ENCODE measurements around the gene TMUB2. TPM values are rescaled to one million over a fixed set of nuclear protein-coding genes. Genes with fewer than 3 reads are reported as not detected.
"Not testable (repeated sequence)": the region's sequence is repeated elsewhere in the genome, so short reads cannot be mapped to it uniquely, and the experiment has no call there.

TMUB2 gene
- total and polyA plus RNA-seq, 7 donors = 14.1 to 44.4 (median 20.9) TPM

DNA sequence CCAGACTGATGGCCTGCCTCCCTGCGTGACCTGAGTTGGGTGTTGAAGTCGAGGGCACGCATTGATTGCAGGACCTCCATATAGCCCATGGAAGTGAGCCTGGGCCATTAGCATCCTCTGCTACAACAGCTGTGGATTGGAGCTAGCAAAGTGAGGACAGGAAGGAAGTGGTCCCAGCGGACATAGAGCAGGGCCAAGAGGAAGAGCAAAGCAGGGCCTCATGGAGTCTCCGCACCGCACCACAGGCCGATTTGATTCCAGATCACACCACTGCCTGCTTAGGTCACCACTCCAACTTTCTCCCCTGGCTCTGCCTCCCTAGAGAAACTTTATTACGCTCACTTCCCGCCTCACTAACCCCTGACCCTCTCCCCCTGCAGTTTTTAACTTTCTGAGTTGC lies 43.4 kb downstream of the TMUB2 start:
- no peak overlapping the region for H3K27ac ChIP-seq

DNA sequence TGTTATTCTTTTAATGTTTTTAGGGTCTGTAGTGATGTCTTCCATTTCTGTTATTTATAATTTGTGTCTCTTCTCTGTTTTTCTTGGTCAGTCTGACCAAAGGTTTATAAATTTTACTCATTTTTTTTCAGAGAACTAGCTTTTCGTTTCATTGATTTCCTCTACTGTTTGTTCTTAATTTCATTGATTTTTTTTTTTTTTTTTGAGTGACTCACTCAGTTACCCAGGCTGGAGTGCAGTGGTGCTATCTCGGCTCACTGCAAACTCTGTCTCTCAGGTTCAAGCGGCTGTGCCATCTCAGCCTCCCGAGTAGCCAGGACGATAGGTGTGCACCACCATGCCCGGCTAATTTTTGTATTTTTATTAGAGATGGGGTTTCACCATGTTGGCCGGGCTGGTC lies 45.3 kb downstream of the TMUB2 start:
- Histone ChIP-seq H3K4me1 (no peaks in the 10 kb centered on the region), H3K4me3 (no peak overlapping the region), H3K27ac (no peak overlapping the region), H3K36me3 (ENCODE audit: insufficient read depth in 1 of 2, low read depth in 1 of 2) (no peaks in the 10 kb centered on the region), H3K27me3 (ENCODE audit: insufficient read depth in 3 of 3, low read length in 2 of 3) (no peaks in the 10 kb centered on the region), H3K9me3 (no peaks in the 10 kb centered on the region)
- DNase-seq (no peak), ATAC-seq (no peak)
- TF ChIP-seq, protein P1, sequence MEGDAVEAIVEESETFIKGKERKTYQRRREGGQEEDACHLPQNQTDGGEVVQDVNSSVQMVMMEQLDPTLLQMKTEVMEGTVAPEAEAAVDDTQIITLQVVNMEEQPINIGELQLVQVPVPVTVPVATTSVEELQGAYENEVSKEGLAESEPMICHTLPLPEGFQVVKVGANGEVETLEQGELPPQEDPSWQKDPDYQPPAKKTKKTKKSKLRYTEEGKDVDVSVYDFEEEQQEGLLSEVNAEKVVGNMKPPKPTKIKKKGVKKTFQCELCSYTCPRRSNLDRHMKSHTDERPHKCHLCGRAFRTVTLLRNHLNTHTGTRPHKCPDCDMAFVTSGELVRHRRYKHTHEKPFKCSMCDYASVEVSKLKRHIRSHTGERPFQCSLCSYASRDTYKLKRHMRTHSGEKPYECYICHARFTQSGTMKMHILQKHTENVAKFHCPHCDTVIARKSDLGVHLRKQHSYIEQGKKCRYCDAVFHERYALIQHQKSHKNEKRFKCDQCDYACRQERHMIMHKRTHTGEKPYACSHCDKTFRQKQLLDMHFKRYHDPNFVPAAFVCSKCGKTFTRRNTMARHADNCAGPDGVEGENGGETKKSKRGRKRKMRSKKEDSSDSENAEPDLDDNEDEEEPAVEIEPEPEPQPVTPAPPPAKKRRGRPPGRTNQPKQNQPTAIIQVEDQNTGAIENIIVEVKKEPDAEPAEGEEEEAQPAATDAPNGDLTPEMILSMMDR (IDR thresholded peaks at IDR 0.05) = no peak
- intact Hi-C loops (cut with DNase I) = loop anchor here in 1 of 2 donors (5.0 kb wide), 1 partner anchor 50 kb away; no protein-coding TSS in a partner anchor
- WGBS, 3 donors = 90 to 94% (median 91%) methylated on average over 7 of the region's 7 CpGs

More for the DNA sequence above, 43.4 kb downstream of the TMUB2 start:
- Histone ChIP-seq H3K4me3 (no peak overlapping the region), H3K4me1 (no peaks in the 10 kb centered on the region), H3K36me3 (ENCODE audit: insufficient read depth in 1 of 2, low read depth in 1 of 2) (no peaks in the 10 kb centered on the region), H3K27me3 (ENCODE audit: insufficient read depth in 3 of 3, low read length in 2 of 3) (no peaks in the 10 kb centered on the region), H3K9me3 (no peaks in the 10 kb centered on the region)
- 66 to 75% (median 70%) methylated on average over 9 of the region's 9 CpGs for WGBS, 3 donors
- ATAC-seq (no peak), DNase-seq (no peak)
- TF ChIP-seq, protein P1 (IDR thresholded peaks at IDR 0.05) = no peak
- intact Hi-C loops (cut with DNase I) = loop anchor here in 1 of 2 donors (5.0 kb wide), 1 partner anchor 52 kb away; no protein-coding TSS in a partner anchor

DNA sequence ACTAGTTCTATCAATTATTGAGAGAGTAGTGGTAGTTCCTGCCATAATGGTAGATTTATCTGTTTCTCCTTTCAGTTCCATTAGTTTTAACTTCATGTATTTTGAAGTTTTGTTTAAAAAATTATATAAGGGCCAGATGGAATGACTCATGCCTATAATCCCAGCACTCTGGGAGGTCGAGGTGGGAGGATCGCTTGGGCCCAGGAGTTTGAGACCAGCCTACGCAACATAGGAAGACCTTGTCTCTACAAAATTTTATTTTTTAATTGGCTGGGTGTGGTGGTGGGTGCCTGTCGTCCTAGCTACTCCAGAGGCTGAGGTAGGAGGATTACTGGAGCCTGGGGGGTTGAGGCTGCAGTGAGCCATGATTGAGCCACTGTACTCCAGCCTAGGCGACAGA lies 46.8 kb downstream of the TMUB2 start:
- TF ChIP-seq, protein P1 (IDR thresholded peaks at IDR 0.05) = no peak

DNA sequence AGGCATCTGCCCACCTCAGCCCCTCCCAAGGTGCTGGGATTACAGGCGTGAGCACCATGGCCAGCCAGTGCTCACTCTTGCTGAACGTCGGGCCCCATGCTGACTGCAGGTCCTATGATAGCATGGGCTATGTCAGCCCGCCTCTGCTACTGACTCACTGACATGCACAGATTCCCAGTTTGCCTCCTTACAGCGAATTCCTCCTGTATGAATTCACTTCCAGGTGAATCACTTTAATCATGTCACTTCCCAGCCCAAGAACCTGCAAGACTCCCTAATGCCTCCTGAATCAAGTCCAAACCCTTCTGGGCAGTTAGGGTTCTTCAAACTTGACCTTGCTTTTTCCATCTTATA lies 48.8 kb downstream of the TMUB2 start:
- no peaks in the 10 kb centered on the region for H3K9me3 ChIP-seq
- H3K27ac ChIP-seq = no peak overlapping the region
- ATAC-seq (no peak), DNase-seq (no peak)
- H3K36me3 ChIP-seq (ENCODE audit: insufficient read depth in 1 of 2, low read depth in 1 of 2) = no peaks in the 10 kb centered on the region
- 84 to 95% (median 95%) methylated on average over 5 of the region's 5 CpGs for WGBS, 3 donors
- H3K4me3 ChIP-seq = no peak overlapping the region
- intact Hi-C loops (cut with DNase I) = no loop called here
- H3K27me3 ChIP-seq (ENCODE audit: insufficient read depth in 3 of 3, low read length in 2 of 3) = no peaks in the 10 kb centered on the region
- H3K4me1 ChIP-seq = no peaks in the 10 kb centered on the region
- TF ChIP-seq, protein P1 (IDR thresholded peaks at IDR 0.05) = no peak

More for the DNA sequence above, 46.8 kb downstream of the TMUB2 start:
- H3K27me3 ChIP-seq (ENCODE audit: insufficient read depth in 3 of 3, low read length in 2 of 3) = no peaks in the 10 kb centered on the region
- no peaks in the 10 kb centered on the region for H3K9me3 ChIP-seq
- no peak for ATAC-seq
- no peaks in the 10 kb centered on the region for H3K4me1 ChIP-seq
- H3K27ac ChIP-seq = no peak overlapping the region
- intact Hi-C loops (cut with DNase I) = loop anchor here in 1 of 2 donors (5.0 kb wide), 1 partner anchor 49 kb away; no protein-coding TSS in a partner anchor
- H3K36me3 ChIP-seq (ENCODE audit: insufficient read depth in 1 of 2, low read depth in 1 of 2) = no peaks in the 10 kb centered on the region
- 85 to 93% (median 86%) methylated on average over 5 of the region's 5 CpGs for WGBS, 3 donors
- no peak overlapping the region for H3K4me3 ChIP-seq
- DNase-seq = no peak

DNA sequence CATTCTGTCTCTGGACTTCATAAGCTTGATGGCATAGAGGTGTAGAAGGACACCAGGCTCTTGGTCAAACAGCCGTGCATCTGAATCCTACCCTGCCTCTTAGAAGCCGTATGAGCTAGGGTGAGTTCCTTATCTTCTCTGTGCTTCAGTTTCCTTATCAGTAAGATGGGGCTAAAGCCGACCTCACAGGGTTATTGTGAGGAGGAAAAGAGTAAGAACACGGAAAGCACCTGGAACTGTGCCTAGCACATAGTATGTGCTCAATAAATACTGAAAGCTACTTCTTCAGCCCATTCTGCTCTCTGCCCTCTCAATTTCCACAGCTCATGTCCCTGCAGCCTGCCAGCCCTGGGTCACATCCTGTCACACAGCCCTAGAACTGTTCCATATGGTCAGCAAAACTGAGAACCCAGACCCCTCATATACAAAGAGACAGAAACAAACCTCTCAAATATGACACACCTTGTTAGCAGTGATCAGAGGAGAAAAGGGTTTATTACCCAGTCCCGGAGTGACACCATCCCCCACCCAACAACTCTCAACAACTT lies 49.7 kb downstream of the TMUB2 start:
- WGBS, 3 donors = 77 to 83% (median 82%) methylated on average over 5 of the region's 5 CpGs
- Histone ChIP-seq H3K36me3 (ENCODE audit: insufficient read depth in 1 of 2, low read depth in 1 of 2) (no peaks in the 10 kb centered on the region), H3K4me3 (no peak overlapping the region), H3K27me3 (ENCODE audit: insufficient read depth in 3 of 3, low read length in 2 of 3) (no peaks in the 10 kb centered on the region), H3K4me1 (no peaks in the 10 kb centered on the region), H3K27ac (no peak overlapping the region), H3K9me3 (no peaks in the 10 kb centered on the region)
- intact Hi-C loops (cut with DNase I) = no loop called here
- TF ChIP-seq, protein P1 (IDR thresholded peaks at IDR 0.05) = no peak
- DNase-seq (no peak), ATAC-seq (no peak)

DNA sequence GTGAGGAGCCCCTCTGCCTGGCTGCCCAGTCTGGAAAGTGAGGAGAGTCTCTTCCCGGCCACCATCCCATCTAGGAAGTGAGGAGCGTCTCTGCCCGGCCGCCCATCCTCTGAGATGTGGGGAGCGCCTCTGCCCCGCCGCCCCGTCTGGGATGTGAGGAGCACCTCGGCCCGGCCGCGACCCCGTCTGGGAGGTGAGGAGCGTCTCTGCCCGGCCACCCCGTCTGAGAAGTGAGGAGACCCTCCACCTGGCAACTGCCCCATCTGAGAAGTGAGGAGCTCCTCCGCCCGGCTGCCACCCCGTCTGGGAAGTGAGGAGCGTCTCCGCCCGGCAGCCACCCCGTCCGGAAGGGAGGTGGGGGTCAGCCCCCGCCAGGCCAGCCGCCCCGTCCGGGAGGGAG lies 51.1 kb downstream of the TMUB2 start:
- H3K36me3 ChIP-seq (ENCODE audit: insufficient read depth in 1 of 2, low read depth in 1 of 2); intact Hi-C loops (cut with DNase I); H3K4me1 ChIP-seq; DNase-seq; H3K27me3 ChIP-seq (ENCODE audit: insufficient read depth in 3 of 3, low read length in 2 of 3); H3K9me3 ChIP-seq; H3K4me3 ChIP-seq; ATAC-seq; H3K27ac ChIP-seq: not testable (repeated sequence)
- 88 to 95% (median 90%) methylated on average over 10 to 26 of the region's 28 CpGs for WGBS, 3 donors
